GM10266 (cell line): ENCODE data around the gene TMEM128.

ENCODE experiments used
- DNase-seq: peaks from one replicate; pipeline ENCODE4 v3.0.0; 2012; ENCODE audit errors: extremely low spot score
- CTCF ChIP-seq: IDR thresholded peaks from 2 replicates; pipeline ENCODE4 v1.5.1; 2012; ENCODE audit warnings: mild to moderate bottlenecking, low read depth; ENCODE audit not compliant: control insufficient read depth, insufficient read depth; ENCODE audit errors: missing control alignments

TMEM128 gene

GRCh38 chr4:4233610-4234009 lies 14.4 kb downstream of the TMEM128 start:
- DNase-seq: no peak
- no peak for TF ChIP-seq CTCF

- DNase-seq: no peak
- no peak for TF ChIP-seq CTCF
These were observed 19.7 kb downstream of the TMEM128 start for GRCh38 chr4:4228356-4228668.

GRCh38 chr4:4227510-4228355 lies 20.3 kb downstream of the TMEM128 start:
- TF ChIP-seq CTCF: no peak
- DNase-seq: no peak

- DNase-seq: no peak
- no peak for TF ChIP-seq CTCF
These were observed 21.2 kb downstream of the TMEM128 start, which contains the start of gene OTOP1 for GRCh38 chr4:4226606-4227438. Gene OTOP1, minus strand, starts transcription at chr4:4226929. Its CDS starts 65 bp downstream, at chr4:4226864.

GRCh38 chr4:4225915-4226605 lies 22.0 kb downstream of the TMEM128 start:
- no peak for TF ChIP-seq CTCF
- no peak for DNase-seq

GRCh38 chr4:4217113-4217512 lies 30.9 kb downstream of the TMEM128 start:
- no peak for TF ChIP-seq CTCF
- DNase-seq: no peak
